Adipocyte (in vitro differentiated cells): ENCODE data around the gene CPPED1.

ENCODE experiments used
- DNase-seq: peaks from one replicate; pipeline ENCODE4 v3.0.0-alpha.2; 2015; ENCODE audit warnings: low read depth
- H3K27me3 ChIP-seq: replicated peaks from 2 replicates; pipeline ENCODE4 v1.7.0; 2013; ENCODE audit warnings: mild to moderate bottlenecking, low read length, moderate library complexity; ENCODE audit not compliant: control insufficient read depth, insufficient read depth
- H3K36me3 ChIP-seq: 2 replicates; pipeline ENCODE4 v1.7.0; 2013; ENCODE audit warnings: low read length, mild to moderate bottlenecking, moderate library complexity; ENCODE audit not compliant: control insufficient read depth, insufficient read depth, severe bottlenecking
- H3K4me1 ChIP-seq: 2 replicates; pipeline ENCODE4 v1.7.0; 2013; ENCODE audit warnings: mild to moderate bottlenecking, low read length, moderate library complexity; ENCODE audit not compliant: control insufficient read depth, insufficient read depth
- H3K4me3 ChIP-seq: 2 replicates; pipeline ENCODE4 v1.7.0; 2013; ENCODE audit warnings: mild to moderate bottlenecking, low read length, moderate library complexity
- H3K9ac ChIP-seq: 2 replicates; pipeline ENCODE4 v1.7.0; 2013; ENCODE audit warnings: mild to moderate bottlenecking, low read length, moderate library complexity
- H3K9me3 ChIP-seq: 2 replicates; pipeline ENCODE4 v1.7.0; 2013; ENCODE audit warnings: mild to moderate bottlenecking, low read length, moderate library complexity; ENCODE audit not compliant: control insufficient read depth

Gene CPPED1, protein sequence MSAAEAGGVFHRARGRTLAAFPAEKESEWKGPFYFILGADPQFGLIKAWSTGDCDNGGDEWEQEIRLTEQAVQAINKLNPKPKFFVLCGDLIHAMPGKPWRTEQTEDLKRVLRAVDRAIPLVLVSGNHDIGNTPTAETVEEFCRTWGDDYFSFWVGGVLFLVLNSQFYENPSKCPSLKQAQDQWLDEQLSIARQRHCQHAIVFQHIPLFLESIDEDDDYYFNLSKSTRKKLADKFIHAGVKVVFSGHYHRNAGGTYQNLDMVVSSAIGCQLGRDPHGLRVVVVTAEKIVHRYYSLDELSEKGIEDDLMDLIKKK

GRCh38 chr16:12803203-12804093 lies at the start of gene CPPED1:
Gene CPPED1 (minus strand): TSS chr16:12803887. CDS start chr16:12803776, 111 bp downstream.
- Histone ChIP-seq H3K9ac (peak within 1 kb of the TSS; percentile 87), H3K36me3 (no peaks in the 10 kb centered on the region), H3K9me3 (no peaks in the 10 kb centered on the region), H3K4me1 (peaks cover 54% of the 10 kb centered on the region), H3K27me3 (no peaks in the 10 kb centered on the region), H3K4me3 (peak within 1 kb of the TSS; percentile 96)
- DNase-seq: peak; percentile 97

GRCh38 chr16:12850186-12850585 lies 46.5 kb upstream of the CPPED1 start:
- no peak for DNase-seq
- Histone ChIP-seq H3K4me1 (no peaks in the 10 kb centered on the region), H3K9ac (no peak overlapping the region), H3K27me3 (no peaks in the 10 kb centered on the region), H3K36me3 (no peaks in the 10 kb centered on the region), H3K9me3 (no peaks in the 10 kb centered on the region), H3K4me3 (no peak overlapping the region)

GRCh38 chr16:12846592-12846991 lies 42.9 kb upstream of the CPPED1 start:
- DNase-seq: no peak
- H3K36me3 ChIP-seq: no peaks in the 10 kb centered on the region
- H3K9ac ChIP-seq: no peak overlapping the region
- H3K27me3 ChIP-seq: no peaks in the 10 kb centered on the region
- no peak overlapping the region for H3K4me3 ChIP-seq
- no peaks in the 10 kb centered on the region for H3K9me3 ChIP-seq
- H3K4me1 ChIP-seq: no peaks in the 10 kb centered on the region

DNA sequence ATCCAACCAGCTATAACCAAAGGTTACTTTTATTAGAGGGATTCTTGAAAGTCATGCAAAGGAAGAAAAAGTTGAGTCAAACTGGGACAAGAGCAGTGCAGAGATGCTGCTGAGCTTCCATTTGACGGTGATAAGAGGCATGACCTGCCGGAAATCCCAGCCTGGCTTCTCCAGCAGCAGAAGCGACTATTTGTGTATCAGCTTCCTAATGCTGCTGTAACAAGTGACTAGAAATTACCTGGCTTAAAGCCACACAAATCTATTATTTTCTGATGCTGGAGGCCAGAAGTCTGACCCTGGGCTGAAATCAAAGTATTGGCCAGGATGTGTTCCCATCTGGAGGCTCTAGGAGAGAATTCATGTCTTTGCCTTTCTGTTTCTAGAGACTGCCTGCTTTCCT lies 41.6 kb upstream of the CPPED1 start:
- H3K27me3 ChIP-seq: no peaks in the 10 kb centered on the region
- DNase-seq: no peak
- no peaks in the 10 kb centered on the region for H3K4me1 ChIP-seq
- no peaks in the 10 kb centered on the region for H3K9me3 ChIP-seq
- no peak overlapping the region for H3K9ac ChIP-seq
- H3K36me3 ChIP-seq: no peaks in the 10 kb centered on the region
- H3K4me3 ChIP-seq: no peak overlapping the region

DNA sequence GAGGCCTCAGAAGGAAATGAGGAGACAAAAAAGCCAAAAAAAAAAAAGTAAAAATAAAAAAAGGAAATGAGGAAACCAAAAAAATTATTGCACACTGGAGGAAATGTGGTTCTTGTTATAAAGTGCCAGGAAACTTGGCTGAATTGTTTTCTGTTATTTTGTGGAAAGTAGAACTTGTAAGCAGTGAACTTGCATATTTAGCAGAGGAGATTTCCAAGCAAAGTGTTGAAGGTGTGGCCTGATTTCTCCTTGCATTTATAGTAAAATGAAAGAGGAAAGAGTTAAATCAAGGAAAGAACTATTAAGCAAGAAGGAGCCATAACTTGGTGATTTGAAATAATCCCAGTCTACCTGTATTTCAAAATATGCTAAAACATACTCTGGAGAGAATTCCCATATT lies 34.1 kb upstream of the CPPED1 start:
- H3K36me3 ChIP-seq: no peaks in the 10 kb centered on the region
- peaks cover 18% of the 10 kb centered on the region for H3K9me3 ChIP-seq
- H3K4me3 ChIP-seq: no peak overlapping the region
- H3K9ac ChIP-seq: no peak overlapping the region
- no peaks in the 10 kb centered on the region for H3K27me3 ChIP-seq
- DNase-seq: no peak
- H3K4me1 ChIP-seq: no peaks in the 10 kb centered on the region

GRCh38 chr16:12837291-12837690 lies 33.6 kb upstream of the CPPED1 start:
- H3K27me3 ChIP-seq: no peaks in the 10 kb centered on the region
- H3K9ac ChIP-seq: no peak overlapping the region
- no peak for DNase-seq
- H3K4me3 ChIP-seq: no peak overlapping the region
- H3K36me3 ChIP-seq: no peaks in the 10 kb centered on the region
- no peaks in the 10 kb centered on the region for H3K4me1 ChIP-seq
- peaks cover 18% of the 10 kb centered on the region for H3K9me3 ChIP-seq

- no peaks in the 10 kb centered on the region for H3K36me3 ChIP-seq
- no peaks in the 10 kb centered on the region for H3K4me1 ChIP-seq
- H3K9ac ChIP-seq: no peak overlapping the region
- H3K4me3 ChIP-seq: no peak overlapping the region
- peaks cover 9% of the 10 kb centered on the region for H3K27me3 ChIP-seq
- DNase-seq: peak; percentile 36
- peaks cover 15% of the 10 kb centered on the region for H3K9me3 ChIP-seq
These were observed 30.2 kb upstream of the CPPED1 start for GRCh38 chr16:12833926-12834325.

GRCh38 chr16:12829096-12829888 lies 25.6 kb upstream of the CPPED1 start:
- Histone ChIP-seq H3K9ac (no peak overlapping the region), H3K27me3 (peaks cover 15% of the 10 kb centered on the region), H3K36me3 (no peaks in the 10 kb centered on the region), H3K9me3 (no peaks in the 10 kb centered on the region), H3K4me3 (no peak overlapping the region), H3K4me1 (no peaks in the 10 kb centered on the region)
- DNase-seq: no peak

GRCh38 chr16:12828206-12828605 lies 24.5 kb upstream of the CPPED1 start:
- H3K36me3 ChIP-seq: no peaks in the 10 kb centered on the region
- H3K9me3 ChIP-seq: no peaks in the 10 kb centered on the region
- H3K4me1 ChIP-seq: no peaks in the 10 kb centered on the region
- H3K9ac ChIP-seq: no peak overlapping the region
- H3K27me3 ChIP-seq: peaks cover 15% of the 10 kb centered on the region
- no peak overlapping the region for H3K4me3 ChIP-seq
- DNase-seq: no peak

- Histone ChIP-seq H3K9me3 (no peaks in the 10 kb centered on the region), H3K9ac (no peak overlapping the region), H3K27me3 (peaks cover 17% of the 10 kb centered on the region), H3K4me3 (no peak overlapping the region), H3K4me1 (no peaks in the 10 kb centered on the region), H3K36me3 (no peaks in the 10 kb centered on the region)
- no peak for DNase-seq
These were observed 22.9 kb upstream of the CPPED1 start for GRCh38 chr16:12826559-12826958.
